CD4-positive, alpha-beta T cell treated with Interleukin-12 subunit alpha and Interleukin-12 subunit beta, for 1 hour (primary cell): Measurements from ENCODE around the gene PAPPA2.

Experiments
- DNase-seq: peaks from one replicate; pipeline ENCODE4 v3.0.0-alpha.2; 2020

Gene PAPPA2

DNA sequence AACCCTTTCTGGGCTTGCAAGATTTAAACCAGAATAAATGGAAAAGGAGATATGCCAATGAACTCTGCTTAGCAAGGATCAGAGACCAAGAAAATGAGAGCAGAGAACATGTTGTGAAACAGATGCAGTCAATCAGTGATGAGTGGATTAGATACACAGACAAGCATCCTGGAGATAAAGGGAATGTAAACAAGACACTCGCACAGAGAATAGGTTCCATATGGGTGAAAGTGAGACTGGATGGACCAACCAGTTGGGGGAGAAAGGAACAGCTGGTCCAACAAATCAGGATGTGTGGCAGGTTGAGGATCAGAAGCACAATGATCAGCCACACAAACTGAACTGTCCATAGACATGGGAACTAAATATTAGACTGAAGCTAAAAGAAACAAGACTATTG, 363.3 kb downstream of the PAPPA2 start:
- DNase-seq = no peak

GRCh38 chr1:176829261-176829660, 366.3 kb downstream of the PAPPA2 start:
- DNase-seq = no peak

DNA sequence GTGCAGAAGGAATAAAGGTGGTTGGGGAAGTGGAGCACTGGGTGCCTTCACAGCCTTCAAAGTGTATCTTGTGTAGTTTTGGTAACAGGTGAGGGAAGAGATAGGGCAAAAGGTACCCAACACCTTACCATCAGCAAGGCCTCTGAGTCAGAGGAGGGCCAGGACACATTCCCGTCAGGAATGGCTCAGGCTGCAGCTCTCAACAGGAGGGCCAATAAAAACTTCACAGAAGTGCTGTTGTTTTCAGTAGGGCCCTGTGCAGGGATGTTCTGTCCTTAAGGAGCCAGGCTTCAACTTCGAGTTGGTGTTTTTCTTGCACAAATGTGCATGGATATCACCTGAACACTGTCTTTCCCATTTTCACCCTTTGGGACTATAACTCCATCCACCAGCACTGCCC, 368.2 kb downstream of the PAPPA2 start:
- DNase-seq = no peak

GRCh38 chr1:176837708-176838107, 374.7 kb downstream of the PAPPA2 start:
- no peak for DNase-seq

GRCh38 chr1:176838276-176838995, 375.5 kb downstream of the PAPPA2 start:
- DNase-seq = no peak

- DNase-seq = no peak
These were observed 376.2 kb downstream of the PAPPA2 start for GRCh38 chr1:176839216-176839615.

DNA sequence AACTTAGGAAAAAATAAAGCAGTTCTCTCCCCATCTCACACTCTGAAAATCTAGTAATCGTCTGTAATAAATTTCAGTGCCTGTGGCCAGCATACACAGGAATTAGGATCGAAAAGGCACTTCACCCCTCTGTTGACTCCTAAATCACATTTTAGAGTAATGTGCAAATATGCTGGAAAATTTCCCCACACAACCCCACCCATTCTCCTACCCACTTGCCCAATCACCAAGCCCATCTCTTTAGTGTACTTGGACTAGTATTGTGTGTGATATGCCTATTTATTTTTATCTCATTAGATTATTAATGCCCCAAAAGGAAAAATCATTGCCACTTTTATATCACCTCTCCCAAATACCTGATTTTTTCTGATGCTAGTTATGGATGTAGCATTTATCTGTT, 378.3 kb downstream of the PAPPA2 start:
- DNase-seq = no peak

DNA sequence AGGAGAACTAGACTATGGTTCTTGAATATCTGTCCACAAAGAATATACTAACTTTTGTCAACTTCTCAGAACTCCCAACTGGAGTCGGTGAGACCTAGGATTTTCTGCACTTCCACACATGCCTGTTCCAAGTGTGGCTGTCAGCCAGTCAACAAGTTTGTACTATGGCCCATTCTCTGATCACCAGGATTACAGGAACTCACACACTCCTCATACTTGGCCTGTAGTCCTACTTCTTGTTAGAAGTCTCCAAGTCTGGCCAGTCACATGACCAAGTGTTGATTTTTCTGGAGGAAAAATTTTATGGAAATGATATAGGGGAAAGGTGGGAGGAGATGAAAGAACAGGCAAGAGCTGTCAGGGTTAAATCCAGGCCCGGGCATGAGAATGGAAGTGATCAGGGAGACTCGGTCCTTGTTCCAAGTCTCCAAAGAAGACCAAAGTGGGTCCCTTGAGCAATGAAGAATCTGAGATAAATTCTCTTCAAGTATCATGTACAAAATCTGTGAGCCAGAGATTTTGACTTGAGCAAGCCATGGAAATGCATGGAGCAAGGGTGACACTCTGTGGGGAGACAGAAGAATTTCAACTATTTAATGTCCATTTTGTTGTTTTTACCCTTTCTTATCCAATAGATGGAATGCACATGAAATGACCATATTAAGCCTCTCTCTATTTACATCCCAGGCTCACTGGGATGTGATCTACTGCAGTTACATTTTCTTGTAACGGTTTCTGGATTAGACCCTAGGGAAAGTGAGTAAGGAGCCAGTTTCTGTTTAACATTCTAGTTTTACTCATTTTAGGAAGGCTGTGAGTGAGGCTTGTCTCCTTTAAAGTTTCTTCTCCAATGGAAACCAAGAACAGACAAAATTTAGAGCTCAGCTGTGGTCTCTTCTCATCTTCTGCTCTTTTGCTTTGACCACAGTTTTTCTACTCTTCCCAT, 380.6 kb downstream of the PAPPA2 start:
- no peak for DNase-seq

DNA sequence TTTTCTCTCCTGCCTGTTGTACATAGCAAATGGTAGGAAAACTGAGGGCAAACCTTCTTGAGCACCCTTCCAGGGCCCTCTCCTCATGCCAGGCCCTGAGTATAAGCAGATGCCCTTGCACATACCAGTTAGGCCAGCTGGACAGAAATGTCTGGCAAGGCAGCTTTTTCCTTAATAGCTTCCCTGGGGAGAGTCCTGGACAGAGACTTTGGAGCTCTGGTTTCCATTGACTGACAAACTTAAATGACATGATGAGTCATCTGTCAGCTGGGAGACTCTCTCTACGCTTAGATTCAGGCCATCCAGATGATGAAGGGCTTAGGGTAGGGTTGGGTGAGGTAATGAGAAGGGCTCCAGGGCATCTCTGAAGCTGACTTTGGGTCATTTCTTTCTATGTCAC, 384.1 kb downstream of the PAPPA2 start:
- no peak for DNase-seq

DNA sequence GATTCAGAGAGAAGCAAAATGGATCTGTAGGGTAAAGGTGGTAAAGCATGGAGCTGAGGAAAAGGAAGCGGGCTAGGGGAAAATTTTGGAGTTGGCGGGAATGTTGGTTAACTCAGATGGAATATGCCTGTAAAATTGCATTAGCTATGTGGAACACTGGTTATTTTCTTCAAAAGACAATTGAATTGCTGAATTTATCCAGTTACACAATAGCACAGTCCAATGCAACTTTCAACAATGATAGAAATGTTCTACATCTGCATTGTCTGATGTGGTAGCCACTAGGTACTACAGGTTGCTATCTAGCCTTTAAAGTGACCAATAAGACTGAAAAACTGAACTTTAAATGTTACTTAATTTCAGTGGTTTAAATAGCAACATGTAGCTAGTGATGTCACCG, 386.3 kb downstream of the PAPPA2 start:
- no peak for DNase-seq

DNA sequence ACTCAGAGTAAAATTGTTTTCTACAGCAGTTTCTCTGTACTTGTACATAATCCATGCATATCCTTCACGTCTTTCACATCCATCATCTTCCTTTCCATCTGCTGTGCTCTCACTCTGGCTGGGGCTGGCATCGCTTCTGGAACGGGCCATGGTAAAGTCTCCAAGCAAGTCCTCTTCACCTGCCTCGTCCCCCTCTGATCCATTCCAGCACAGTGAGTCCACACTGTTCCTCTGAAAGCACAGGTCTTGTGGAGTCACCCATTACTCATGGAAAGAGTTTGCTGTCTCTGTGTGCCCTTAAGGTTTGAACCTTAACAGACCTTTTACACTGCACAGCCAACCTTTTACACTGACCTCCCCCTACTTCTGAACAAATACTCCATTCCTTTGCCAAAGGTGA, 387.9 kb downstream of the PAPPA2 start:
- DNase-seq = no peak

- no peak for DNase-seq
These were observed 389.1 kb downstream of the PAPPA2 start for GRCh38 chr1:176852124-176852523.

DNA sequence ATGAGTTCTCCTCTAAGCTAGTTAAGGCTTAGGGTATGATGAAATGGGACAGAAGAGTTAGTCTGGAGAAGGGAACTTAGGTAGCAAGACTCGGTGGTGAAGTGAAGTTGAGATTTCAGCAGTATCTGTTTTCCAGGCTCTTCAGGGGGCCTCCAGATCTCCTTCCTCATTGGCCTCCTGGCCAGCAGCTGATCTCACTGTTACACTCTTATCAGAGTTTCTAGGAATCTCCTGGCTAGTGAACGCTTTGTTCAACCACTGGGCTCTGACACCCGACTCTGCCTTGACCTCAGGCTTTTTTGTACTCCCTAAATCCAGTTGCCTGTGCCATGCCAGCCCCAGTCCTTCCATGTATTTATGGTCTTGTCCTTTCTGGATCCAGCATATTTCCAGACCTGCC, 390.5 kb downstream of the PAPPA2 start:
- no peak for DNase-seq

GRCh38 chr1:176854121-176854520, 391.1 kb downstream of the PAPPA2 start:
- DNase-seq = no peak

DNA sequence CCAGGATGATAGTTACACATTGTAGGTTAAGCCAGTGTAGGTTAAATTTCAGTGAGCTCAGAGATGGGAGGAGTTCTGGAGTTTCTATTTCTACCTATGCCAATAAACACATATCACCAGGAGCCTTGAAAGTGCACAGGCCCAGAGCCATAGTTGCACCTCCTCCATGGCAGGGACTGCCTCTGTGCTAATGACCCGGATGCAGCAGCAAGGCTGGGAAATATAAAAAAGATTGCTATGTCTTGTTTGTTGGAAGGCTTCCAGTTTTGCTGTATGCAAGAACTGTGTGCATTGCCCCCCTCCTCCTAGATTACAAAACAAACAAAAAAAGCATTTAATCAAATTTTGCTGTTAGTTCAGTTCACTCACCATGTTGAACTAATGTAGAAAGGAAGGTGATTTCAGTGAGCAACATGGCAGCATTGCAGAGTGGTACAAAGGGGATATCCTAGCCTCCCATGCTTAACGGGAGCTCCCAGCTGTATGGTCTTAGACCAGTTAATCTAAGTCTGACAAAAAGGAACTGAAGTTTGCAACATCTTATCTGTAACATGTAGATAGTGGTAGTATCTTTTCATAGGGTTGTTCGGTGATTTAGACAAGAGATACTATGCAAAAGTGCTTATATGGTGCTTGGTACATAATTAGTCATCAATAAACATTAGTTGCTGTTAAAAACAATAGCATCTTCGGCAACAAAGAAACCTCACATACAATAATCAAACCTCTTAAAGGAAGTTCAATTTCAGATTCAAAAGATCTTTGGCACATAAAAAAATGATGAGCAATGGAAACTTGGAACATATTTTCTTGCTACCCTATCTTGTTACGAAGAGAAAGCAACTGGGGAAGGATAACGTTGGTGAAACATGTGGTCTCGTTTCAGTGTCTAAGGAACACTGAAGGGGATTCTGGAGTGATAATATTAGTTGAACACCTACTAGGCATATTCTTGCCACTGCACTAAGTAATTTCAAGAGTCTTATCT, 392.1 kb downstream of the PAPPA2 start:
- DNase-seq = no peak

DNA sequence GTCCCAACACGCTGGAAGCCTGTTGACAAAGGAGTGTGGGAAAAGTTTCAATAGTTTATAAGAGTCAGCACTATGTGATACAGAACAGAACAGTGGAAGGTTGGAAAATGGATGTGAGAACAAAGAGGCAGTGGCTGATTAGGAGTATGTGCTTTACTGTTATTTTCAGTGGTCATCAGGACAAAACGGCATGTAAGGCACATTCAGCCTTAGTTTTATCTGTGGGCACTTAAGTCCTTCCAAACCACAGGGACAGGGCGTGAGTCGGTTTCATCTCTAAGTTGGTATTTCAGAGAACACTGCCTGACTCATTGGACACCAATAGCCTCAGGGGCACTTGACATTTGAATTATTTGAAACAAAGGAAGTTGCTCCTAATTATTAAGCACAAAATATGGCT, 394.7 kb downstream of the PAPPA2 start:
- DNase-seq = no peak

GRCh38 chr1:176858433-176858916, 395.5 kb downstream of the PAPPA2 start:
- no peak for DNase-seq

GRCh38 chr1:176863613-176864012, 400.6 kb downstream of the PAPPA2 start:
- no peak for DNase-seq

- DNase-seq = no peak
These were observed 401.2 kb downstream of the PAPPA2 start for GRCh38 chr1:176864211-176864610.

DNA sequence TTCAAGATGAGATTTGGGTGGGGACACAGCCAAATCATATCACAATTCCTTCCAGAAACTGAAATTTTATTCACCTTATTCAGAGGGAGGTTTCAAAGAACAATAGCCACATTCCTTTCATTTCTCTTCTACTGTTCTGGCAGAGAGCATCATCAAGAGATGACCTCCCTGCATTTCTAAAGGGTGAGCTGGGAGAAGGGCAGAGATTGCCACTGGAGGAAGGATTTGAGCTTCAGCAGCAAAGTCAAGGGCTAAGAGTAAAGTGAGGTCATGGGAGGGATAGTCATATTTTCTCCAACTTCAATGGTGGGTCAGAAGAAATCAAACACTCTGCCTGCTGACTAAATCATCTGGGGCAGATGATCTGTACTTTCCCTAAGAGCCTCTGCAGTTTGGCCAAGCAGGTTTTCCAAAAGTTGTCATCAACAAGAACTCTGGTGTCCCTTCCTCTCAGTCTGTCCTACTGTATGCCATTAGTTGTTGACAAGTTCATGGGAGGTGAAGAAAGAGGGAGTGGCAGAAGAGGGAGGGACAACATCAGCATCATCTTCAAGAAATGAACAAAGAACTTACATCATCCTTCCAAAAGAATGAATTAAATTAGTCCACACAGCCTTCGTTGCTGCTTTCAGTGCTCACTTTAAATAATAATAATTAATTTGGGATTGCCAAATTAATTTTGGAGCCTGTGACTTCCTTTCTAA, 403.2 kb downstream of the PAPPA2 start:
- no peak for DNase-seq

- DNase-seq = no peak
These were observed 406.6 kb downstream of the PAPPA2 start for GRCh38 chr1:176869577-176869976.

GRCh38 chr1:176876966-176877515, 414.1 kb downstream of the PAPPA2 start:
- DNase-seq = no peak
